HFF-Myc (cell line): Measurements from ENCODE around the gene GTSF1L.

Source experiments
- DNase-seq: peaks from one replicate; pipeline ENCODE4 v3.0.0-alpha.2; 2011; ENCODE audit warnings: low read depth; ENCODE audit errors: extremely low read depth
- H3K4me3 ChIP-seq: replicated peaks from 2 replicates; pipeline ENCODE4 v1.5.1; 2011; ENCODE audit warnings: low read depth, mild to moderate bottlenecking, control low read depth, low read length
- TF ChIP-seq, protein P1 (sequence below): IDR thresholded peaks from 2 replicates; pipeline ENCODE4 v1.5.1; 2012; ENCODE audit warnings: mild to moderate bottlenecking, low read depth, low read length, control low read depth; ENCODE audit errors: missing control alignments

Gene GTSF1L

GRCh38 chr20:43717616-43717995 lies 9.2 kb downstream of the GTSF1L start:
- no peak for DNase-seq
- no peak overlapping the region for H3K4me3 ChIP-seq
- TF ChIP-seq, protein P1, sequence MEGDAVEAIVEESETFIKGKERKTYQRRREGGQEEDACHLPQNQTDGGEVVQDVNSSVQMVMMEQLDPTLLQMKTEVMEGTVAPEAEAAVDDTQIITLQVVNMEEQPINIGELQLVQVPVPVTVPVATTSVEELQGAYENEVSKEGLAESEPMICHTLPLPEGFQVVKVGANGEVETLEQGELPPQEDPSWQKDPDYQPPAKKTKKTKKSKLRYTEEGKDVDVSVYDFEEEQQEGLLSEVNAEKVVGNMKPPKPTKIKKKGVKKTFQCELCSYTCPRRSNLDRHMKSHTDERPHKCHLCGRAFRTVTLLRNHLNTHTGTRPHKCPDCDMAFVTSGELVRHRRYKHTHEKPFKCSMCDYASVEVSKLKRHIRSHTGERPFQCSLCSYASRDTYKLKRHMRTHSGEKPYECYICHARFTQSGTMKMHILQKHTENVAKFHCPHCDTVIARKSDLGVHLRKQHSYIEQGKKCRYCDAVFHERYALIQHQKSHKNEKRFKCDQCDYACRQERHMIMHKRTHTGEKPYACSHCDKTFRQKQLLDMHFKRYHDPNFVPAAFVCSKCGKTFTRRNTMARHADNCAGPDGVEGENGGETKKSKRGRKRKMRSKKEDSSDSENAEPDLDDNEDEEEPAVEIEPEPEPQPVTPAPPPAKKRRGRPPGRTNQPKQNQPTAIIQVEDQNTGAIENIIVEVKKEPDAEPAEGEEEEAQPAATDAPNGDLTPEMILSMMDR = no peak

- no peak for DNase-seq
- no peak overlapping the region for H3K4me3 ChIP-seq
- TF ChIP-seq, protein P1 = no peak
These were observed 9.8 kb downstream of the GTSF1L start for GRCh38 chr20:43716757-43717615.

GRCh38 chr20:43716123-43716522 lies 10.7 kb downstream of the GTSF1L start:
- DNase-seq = no peak
- H3K4me3 ChIP-seq = no peak overlapping the region
- TF ChIP-seq, protein P1 = no peak

DNA sequence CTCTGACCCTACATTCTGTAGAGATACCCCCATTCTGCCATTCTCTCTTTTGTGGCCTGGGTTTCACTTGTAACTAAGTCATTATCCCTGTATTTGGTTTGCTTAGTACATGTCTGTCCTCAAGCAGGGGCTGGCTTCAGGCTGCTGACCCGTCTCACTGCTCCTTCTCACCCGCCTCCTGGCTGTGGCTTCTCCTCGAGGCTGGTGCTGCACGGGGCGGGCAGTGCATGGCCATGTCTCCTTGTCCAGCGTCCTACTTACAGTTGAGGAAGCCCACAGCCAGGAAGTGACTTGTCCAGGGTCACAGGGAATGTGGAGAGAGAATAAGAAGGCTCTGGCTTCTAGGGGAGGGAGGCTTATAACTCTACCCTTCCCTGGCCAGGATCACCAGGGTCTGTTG lies 11.3 kb downstream of the GTSF1L start:
- DNase-seq = no peak
- TF ChIP-seq, protein P1 = no peak
- no peak overlapping the region for H3K4me3 ChIP-seq

GRCh38 chr20:43715044-43715443 lies 11.8 kb downstream of the GTSF1L start:
- TF ChIP-seq, protein P1 = no peak
- no peak for DNase-seq
- H3K4me3 ChIP-seq = no peak overlapping the region

DNA sequence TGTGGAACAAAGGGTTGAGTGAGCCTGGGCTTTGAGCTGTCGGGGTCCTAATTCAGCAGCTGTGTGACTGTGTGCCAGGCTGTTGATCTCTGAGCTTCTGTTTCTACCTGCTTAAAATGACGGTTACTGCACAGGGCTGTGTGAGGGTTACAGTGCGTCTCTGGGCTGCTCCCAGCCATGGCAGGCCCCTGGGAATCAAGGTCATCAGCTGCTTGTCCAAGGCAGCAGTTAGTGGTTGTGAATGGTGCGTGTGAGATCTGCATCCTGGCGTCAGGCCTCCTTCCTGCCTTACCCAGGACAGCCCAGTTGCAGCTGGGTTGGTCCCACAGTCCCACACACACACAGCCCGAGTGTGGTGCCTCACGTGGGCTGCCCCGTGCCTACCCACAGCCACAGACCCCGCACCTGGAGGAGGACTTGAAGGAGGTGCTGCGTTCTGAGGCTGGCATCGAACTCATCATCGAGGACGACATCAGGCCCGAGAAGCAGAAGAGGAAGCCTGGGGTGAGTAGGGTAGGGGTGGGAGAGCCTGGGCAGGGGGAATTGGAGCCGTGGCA lies 15.6 kb downstream of the GTSF1L start:
- TF ChIP-seq, protein P1 = no peak
- no peak for DNase-seq
- H3K4me3 ChIP-seq = no peak overlapping the region
